ENCODE measurements around the gene RIPOR2.

Gene RIPOR2, protein sequence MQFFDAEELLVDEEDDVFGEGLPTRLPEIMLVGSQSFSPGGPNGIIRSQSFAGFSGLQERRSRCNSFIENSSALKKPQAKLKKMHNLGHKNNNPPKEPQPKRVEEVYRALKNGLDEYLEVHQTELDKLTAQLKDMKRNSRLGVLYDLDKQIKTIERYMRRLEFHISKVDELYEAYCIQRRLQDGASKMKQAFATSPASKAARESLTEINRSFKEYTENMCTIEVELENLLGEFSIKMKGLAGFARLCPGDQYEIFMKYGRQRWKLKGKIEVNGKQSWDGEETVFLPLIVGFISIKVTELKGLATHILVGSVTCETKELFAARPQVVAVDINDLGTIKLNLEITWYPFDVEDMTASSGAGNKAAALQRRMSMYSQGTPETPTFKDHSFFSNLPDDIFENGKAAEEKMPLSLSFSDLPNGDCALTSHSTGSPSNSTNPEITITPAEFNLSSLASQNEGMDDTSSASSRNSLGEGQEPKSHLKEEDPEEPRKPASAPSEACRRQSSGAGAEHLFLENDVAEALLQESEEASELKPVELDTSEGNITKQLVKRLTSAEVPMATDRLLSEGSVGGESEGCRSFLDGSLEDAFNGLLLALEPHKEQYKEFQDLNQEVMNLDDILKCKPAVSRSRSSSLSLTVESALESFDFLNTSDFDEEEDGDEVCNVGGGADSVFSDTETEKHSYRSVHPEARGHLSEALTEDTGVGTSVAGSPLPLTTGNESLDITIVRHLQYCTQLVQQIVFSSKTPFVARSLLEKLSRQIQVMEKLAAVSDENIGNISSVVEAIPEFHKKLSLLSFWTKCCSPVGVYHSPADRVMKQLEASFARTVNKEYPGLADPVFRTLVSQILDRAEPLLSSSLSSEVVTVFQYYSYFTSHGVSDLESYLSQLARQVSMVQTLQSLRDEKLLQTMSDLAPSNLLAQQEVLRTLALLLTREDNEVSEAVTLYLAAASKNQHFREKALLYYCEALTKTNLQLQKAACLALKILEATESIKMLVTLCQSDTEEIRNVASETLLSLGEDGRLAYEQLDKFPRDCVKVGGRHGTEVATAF

DNA sequence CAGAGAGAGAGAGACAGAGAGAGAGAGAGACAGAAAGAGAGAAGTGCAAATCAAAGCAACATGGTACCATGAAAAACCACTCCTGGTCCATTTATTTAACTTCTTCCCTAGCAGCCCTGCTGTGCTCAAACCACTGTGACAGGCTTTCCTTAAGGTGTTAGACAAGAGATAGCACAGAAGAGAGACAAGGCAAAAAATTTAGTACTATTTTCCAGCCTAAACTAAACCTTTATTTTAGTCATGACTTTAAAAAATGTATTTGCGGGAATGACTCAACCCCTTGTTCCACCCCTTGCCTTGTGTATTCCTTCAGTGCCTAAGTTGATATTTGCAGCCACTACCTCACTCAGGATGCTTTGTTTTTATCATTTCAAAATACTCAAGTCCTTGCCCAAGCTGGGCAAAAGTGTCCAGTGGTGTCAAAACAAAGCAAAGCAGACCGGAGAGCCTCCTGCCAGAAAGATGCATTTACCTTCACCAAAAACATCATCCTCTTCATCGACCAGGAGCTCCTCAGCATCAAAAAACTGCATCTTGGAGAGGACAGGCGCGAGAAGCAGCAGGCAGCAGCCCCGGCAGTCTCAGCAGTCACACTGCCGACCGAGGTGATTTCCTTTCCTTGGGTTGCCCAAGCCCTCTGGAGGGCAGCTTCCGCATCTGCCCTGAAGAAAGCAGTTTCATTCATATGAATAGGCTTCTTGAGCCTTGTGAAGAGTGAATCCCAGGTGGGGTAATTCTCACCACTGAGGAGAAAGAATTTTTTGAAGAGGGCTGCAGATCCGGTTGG, at the start of gene RIPOR2:
TSS of gene RIPOR2 (minus strand) at position 595 of the 787 bp plus-strand sequence. CDS start at position 533, 62 bp downstream.
- no peak for DNase-seq

DNA sequence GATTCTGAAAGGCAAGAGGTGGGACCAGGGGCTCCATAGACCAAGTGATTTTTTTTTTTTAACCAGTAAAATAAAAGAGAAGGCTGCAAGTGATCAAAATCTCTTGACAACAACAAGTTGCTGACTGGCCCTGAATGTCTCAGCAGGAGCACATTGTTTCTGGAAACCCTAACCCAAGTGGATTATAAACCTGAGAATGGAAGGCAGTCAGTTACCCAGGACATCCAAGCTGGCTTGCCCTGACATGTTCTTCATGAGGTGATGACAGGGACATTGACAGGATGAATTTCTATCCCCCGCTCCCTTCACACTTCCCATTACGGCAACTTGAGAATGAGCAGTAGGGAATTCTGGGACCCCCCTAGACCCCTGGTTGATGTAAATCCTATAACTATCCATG, 49.6 kb upstream of the RIPOR2 start:
- DNase-seq = no peak

DNA sequence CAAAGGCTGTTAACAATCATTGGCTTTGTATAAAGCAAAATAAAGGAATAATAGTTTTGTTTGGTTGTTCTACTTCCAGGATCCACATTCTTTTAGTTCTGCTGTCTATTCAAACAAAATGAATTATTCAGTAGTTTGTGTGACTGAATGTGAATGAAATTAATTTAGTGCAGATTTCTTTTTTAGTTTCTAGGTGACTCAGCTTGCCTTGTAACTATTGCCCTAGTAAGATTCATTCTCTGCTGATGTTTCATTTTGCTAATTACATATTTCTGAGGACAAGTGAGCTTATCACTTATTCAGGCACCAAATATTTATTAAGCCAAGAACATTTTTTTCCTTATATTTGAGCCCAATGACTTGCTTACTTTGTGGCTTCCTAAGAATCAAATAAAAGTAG, 46.5 kb upstream of the RIPOR2 start:
- DNase-seq = no peak

DNA sequence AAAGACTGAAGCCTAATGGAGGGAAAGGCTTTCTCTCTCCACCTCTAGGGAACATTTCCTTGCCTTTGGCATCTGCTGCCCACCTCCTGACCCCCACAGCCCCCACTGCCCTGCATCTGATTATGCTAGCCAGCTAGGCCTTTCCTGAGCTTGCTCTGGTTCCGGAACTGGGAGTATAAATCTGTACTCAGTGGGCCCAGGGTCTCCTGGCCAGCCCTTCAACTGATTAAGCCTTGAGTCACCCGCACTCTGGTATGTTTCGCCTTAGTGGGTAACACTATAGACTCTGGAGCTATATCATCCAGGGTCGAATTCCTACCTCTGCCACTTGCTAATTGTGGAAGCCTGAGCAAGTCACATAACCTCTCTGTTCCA, 45.6 kb upstream of the RIPOR2 start:
- DNase-seq = no peak

DNA sequence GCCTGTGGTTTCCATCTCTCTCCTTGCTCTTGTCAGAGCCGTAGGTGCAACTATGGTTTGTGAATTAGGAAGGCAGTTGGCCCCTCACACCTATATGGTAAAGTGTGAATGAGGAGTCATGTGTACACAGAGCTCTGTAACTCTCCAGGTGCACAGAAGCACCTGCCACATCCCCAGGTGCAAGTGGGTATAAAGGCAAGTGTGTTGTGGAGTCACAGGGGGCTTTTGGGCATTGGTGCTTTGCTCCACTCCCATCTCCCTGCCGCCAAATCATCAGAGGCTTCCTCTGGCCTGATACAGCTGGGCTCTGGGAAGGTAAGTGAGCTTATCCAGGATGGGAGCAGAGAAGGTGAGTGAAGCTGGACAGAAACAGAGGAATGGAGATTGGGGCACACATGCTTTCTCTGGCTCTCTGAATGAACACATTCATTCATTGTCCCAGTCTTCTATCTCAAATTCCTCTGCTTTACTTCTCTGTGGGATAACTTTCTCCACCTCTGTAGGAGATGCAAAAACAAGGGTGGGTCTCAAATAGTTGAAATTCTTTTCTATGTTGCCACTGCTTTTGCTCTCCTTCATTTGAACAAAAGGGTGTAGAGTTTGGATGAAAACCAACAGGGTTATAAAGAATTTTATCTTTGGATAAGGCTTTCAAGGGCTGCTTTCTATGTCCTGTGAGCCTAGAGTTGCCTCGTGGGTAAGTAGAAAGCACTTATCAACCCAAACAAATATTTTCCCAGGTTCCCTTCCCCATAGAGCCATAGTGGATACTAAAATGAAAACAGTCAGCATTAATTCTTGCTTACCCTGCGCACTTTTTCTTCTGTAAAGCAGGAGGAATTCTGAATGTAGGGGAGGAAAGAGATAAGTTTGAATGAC, 45.0 kb upstream of the RIPOR2 start:
- DNase-seq = no peak

DNA sequence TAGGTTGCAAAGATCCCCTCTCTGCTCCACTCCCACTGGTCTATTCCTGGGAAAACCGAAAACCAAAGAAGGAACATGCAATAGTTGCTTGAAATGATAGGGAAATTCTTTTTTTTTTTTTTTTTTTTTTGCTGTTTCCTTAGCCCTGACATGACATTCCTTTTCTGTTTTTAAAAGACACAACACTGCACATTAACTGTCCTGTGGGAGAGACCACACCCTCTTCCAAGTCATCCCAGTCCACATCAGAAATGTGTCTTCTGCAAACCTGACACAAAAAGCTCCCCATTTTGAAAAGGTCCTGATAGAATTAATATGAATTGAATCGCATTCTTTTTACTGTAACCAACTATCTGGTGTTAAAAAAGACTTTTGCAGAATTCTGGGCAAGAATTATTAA, 43.4 kb upstream of the RIPOR2 start:
- no peak for DNase-seq

DNA sequence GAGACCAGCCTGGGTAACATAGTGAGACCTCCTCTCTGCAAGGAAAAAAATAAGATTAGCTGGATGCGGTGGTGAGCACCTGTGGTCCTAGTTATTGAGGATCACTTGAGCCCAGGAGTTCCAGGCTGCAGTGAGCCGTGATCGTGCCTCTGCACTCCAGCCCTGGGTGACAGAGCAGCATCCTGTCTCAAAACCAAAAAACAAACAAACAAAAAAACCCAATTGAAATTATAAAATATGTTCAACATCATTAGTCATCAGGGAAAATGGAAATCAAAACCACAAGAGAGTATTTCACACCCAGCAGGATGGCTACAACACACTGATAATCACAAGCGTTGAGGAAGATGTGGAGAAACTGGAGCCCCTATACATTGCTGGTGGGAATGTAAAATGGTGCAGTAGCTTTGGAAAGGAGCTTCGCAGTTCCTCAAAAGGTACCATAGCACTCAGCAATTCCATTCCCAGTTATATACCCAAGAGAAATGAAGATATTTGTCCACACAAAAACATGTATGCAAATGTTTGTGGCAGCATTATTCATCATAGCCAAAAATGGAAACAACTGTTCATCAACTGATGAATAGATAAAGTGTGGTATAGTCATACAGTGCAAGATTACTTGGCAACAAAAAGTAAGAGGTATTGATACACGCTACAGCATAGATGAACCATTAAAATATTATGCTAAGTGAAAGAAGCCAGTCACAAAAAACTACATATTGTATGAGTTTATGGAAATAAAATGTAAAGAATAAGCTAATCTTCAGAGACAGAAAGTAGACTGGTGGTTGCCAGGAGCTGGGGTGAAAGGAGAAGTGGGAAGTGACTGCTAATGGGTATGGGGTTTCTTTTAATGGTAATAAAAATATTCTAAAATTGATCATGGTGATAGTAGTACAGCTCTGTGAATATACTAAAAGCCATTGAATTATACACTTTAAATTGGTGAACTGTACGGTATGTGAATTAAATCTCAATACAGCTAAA, 38.7 kb upstream of the RIPOR2 start:
- no peak for DNase-seq

DNA sequence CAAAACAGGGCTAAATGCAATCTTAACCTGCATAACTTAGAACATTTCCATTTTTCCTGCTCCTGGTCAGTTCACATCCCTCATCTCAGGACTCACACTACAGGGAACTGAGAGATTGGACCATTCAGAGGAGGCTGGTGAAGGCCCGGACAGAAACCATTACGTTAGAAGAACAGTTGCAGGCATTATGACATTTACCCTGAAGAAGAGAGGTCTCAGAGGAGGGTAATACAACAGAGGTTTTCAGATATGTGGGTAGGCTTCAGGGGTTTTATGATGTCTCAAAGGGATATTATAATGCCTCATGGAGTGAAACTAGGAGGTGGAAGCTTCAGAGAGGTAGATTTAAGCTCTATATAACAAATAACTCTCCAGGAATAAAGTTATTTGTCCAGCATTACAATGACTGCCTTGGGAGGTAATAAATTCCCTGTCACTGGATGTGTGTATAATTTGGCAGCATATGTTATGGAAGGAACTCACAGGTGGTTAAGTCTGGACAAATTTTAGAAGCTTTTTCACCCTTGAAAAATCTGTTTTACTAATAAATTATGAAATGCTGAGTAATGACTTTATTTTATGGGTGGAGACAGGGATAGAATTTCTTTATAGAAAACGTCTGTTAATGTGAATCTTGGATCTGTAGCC, 36.7 kb upstream of the RIPOR2 start:
- DNase-seq = no peak

DNA sequence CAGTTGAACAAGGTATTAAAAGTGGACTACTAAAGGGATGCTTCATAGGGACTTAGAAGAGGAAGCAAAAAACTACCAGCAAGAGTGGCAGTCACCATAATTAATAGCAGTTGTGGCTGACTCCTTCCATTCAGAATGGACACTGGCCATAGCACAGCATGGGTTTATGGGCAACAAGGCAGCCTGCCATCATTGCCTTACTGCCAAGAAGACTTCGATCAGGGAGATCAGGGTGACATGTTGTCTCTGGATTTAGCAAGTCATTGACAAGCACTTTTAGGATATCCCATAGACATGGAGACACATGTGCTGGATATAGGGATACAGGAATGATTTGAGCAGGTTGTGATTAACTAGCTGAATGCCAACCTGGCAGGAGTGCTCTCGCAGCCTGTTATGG, 35.3 kb upstream of the RIPOR2 start:
- DNase-seq = no peak

DNA sequence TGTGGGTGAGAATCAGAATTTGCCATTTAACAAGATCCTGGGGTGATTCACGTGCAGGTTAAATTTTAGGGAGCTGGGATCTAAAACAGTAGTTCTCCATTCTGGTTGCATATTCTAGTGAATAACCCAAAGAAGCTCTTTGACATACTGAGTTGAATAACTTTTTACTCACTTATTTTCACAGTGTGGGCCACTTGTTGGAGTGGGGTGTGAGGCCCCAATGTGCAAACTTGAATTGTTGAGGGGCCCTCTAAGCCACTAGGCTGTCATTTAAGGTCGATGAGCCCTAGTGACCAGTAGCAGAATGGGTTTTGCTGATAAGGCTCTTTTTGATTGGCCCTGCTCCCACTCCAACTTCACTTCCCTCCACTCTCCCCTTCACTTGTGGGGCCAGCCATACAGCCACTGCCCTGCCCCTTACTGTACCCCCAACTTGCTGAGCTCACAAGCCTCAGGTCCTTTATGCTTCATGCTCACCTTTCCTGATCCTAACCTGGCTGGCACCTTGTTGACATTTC, 33.6 kb upstream of the RIPOR2 start:
- no peak for DNase-seq

DNA sequence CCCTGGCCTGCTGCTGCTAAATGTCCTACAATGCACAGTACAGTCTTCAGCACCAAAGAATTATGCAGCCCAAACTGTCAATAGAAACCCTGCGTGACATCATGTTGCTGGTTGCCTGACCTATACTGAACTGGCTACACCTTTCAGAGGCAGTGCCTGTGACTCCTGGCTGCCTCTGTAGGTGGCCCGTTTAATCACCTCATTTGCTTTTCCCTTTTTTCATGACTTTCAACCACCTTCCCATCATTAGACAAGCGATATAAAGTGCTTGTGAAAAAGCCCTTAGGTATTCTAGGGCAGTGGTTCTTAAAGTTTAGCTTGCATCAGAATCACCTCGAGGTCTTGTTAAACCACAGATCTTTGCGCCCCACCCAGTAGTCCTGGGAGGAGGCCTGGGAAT, 33.0 kb upstream of the RIPOR2 start:
- DNase-seq = no peak

DNA sequence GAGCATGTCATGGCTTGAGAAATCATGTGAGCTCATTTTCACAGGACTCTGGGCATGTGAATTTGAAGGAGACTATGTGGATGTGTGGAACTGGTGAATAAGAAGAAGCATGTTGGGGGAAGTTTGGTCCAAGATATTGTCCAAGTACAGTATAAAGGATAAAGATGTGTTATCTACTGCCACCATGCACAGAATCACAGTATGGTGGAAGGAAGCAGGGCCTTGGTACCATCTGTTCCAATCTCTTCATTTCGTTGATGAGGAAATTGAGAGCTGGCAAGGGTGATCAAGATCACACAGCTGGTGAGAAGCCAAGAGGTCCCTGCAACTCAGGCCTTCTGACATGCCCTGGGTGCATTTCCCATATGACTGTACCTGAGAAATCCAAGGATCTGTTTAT, 31.5 kb upstream of the RIPOR2 start:
- DNase-seq = no peak

DNA sequence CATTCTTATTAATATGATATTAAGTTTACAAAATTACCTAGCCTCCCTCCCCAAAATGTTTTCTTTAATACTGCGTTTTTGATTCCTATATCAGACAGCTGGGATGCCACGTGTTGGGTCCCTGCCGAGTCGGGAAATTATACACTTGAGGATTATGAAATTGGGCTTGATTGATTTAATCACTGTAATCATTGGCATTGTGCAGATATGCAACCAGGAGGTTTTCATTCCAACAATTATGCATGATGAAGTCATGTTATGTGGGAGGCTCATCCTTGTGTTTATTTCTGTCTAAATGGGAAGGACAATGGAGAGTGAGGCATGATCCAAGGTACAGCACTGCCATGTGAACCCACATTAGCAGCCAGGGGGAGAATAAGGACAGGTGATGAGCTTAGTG, 30.6 kb upstream of the RIPOR2 start:
- DNase-seq = no peak

DNA sequence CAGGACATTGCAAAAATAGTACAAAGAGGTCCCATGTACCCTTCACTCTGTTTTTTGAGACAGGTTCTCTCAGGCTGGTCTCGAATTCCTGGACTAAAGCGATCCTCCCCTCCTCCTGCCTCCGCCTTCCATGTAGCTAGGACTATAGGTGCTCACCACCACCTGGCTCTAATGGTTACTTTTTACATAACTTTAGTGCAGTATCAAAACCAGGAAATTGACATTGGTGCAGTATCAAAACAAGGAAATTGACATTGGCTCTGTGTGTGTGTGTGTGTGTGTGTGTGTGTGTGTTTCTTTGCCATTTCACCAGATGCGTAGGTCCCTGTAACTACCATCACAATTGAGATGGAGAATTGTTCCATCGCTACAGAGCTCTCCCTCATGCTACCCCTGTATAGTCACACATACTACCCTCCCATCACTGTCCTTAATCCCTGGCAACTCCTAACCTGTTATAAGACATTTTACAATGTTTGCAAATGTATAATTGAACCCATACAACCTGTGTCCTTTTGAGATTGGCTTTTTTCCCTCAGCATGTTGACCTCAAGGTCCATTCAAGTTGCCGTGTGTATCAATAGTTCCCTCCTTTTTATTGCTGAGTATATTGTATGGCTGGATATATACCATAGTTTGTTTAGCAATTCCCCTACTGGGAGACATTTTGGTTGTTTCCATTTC, 28.3 kb upstream of the RIPOR2 start:
- DNase-seq = no peak

DNA sequence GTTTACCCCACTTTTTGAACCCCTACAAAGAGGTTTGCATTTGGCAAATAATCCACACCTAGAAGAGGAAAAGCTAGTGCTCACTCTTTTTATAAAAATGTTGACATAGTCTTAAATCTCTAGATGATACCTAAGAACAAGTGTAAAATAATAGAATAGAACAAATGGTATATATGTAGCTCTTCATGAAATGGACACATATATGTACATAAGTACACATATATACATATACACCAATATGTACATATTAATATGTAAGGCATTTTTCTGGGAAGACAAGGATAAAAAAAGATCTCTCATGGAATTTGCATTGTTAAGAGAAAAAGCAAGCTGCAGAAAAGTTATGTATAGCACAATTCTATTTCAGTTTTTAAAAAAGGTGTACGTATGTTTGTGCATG, 27.6 kb upstream of the RIPOR2 start:
- DNase-seq = no peak

DNA sequence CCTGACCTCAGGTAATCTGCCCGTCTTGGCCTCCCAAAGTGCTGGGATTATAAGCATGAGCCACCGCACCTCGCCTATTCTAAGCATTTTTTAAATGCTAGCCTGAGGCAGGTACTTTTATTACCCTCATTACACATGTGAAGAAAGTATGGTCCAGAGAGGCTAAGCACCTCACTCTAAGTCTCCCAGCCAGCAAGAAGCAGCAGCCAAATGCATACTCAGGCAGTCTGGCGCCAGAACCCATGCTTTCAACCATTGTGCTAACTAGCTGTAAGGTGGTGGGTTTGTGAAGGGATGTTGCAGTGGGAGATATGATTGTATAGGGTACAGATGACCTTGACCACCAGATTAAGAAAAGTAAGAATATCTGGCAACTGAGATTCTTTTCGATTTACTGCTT, 26.1 kb upstream of the RIPOR2 start:
- DNase-seq = no peak

DNA sequence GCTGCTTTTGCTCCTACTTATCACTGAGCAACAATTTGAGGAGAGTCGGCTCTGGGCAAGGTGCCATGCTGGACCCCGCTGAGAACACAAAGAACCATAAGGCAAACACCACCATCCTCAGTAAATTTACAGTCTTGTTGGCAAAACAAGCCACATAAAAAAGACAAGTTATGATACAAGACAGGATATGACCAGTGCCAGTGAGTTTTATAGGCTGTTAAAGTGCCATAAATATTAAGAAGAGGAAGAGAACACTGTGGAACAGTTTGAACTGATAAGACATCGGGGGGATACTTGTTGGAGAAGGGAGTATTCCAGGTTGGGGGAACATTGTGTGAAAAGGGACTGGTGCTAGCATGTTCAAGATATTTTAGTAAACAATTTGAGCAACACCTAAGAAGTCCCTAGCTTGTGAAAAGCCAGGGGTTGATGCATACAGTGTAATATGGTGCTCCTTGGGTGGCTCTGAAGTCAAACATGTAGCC, 25.3 kb upstream of the RIPOR2 start:
- no peak for DNase-seq

DNA sequence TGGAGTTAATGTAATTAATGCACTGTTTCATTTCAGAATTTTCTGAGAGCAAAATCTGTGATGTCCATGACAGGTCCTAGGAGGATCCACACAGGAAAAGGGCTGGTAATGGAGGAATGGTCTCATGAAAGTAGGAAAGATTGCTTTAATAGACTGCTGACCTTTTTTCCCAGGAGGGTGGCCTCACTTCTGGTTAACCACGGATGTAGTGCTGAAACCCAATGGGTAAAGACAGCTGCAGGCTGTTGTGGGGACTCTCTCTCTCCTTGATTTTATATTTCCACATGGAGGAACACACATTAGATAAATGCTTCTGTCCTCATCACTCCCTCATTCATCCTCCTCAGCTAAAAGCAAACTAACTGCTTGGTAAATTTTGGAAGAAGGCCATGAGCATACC, 23.6 kb upstream of the RIPOR2 start:
- no peak for DNase-seq

DNA sequence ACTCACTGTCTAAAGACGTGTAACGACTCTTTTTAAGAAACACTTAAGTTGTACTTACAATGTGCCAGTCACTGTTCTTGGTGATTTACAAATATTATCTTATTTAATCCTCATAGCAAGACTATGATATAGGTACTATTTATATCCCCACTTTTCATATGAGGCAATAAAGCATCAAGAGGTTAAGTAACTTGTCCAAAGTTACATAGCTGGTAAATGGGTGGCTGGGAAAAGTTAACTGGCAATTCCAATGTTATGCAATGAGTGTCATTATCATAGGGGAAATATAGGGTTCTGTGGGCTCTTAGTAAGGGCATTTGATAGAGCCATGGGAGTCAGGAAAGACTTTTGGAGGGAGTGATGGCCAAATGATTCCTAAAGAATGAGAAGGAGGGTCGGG, 21.4 kb upstream of the RIPOR2 start:
- DNase-seq = no peak
